B cell (primary cell): ENCODE measurements around the gene TMEM82.

Source experiments
- CTCF ChIP-seq: fragments of 200-600 bp; IDR thresholded peaks from one replicate; pipeline ENCODE4 v1.8.0; 2022; ENCODE audit warnings: antibody characterized with exemption, mild to moderate bottlenecking
- EZH2 ChIP-seq: IDR thresholded peaks from 2 replicates; pipeline ENCODE4 v1.6.1; 2012; ENCODE audit warnings: borderline replicate concordance, low read depth, mild to moderate bottlenecking, moderate library complexity, low read length; ENCODE audit not compliant: insufficient read depth, poor library complexity, severe bottlenecking

GRCh38 chr1:15731735-15732685 is 10.3 kb upstream of the TMEM82 start:
- TF ChIP-seq EZH2, result no peak
- no peak for TF ChIP-seq CTCF
